Neural crest cell (in vitro differentiated cells): ENCODE results near the gene NR4A2. TPM values are rescaled to one million over a fixed set of nuclear protein-coding genes. Genes with fewer than 3 reads are reported as not detected.
"Not testable (repeated sequence)": the region's sequence is repeated elsewhere in the genome, so short reads cannot be mapped to it uniquely, and the experiment has no call there.

Experiments
- DNase-seq: peaks from one replicate; pipeline ENCODE4 v3.0.0; 2021; ENCODE audit warnings: low read depth, mixed read lengths, low spot score
- H3K27ac Mint-ChIP-seq: one replicate; pipeline ENCODE4 v1.8.0; 2021; ENCODE audit warnings: mild to moderate bottlenecking, mixed read lengths; ENCODE audit not compliant: unreplicated experiment
- H3K27me3 Mint-ChIP-seq: 2 replicates; pipeline ENCODE4 v1.8.0; 2021; ENCODE audit warnings: low read depth, mild to moderate bottlenecking, mixed read lengths
- H3K36me3 Mint-ChIP-seq: 2 replicates; pipeline ENCODE4 v1.8.0; 2021; ENCODE audit warnings: low read depth, mild to moderate bottlenecking, mixed read lengths
- H3K4me1 Mint-ChIP-seq: 2 replicates; pipeline ENCODE4 v1.8.0; 2021; ENCODE audit warnings: mixed read lengths
- H3K4me3 Mint-ChIP-seq: one replicate; pipeline ENCODE4 v1.8.0; 2021; ENCODE audit warnings: mild to moderate bottlenecking, mixed read lengths
- H3K9me3 Mint-ChIP-seq: 2 replicates; pipeline ENCODE4 v1.8.0; 2021; ENCODE audit warnings: mixed read lengths
- total RNA-seq: library from RNA; stranded (reverse); gene quantifications from 2 replicates; pipeline ENCODE4 v1.2.1, GENCODE V29; 2021
- TF ChIP-seq, protein P1 (sequence below): fragments of 200-600 bp; sonication (generic); conservative IDR thresholded peaks from 2 replicates; pipeline ENCODE4 v1.5.0; 2021; ENCODE audit warnings: antibody characterized with exemption, mild to moderate bottlenecking

NR4A2 gene
- total RNA-seq, 1 donor from 2014 or later: 7.9 TPM

DNA sequence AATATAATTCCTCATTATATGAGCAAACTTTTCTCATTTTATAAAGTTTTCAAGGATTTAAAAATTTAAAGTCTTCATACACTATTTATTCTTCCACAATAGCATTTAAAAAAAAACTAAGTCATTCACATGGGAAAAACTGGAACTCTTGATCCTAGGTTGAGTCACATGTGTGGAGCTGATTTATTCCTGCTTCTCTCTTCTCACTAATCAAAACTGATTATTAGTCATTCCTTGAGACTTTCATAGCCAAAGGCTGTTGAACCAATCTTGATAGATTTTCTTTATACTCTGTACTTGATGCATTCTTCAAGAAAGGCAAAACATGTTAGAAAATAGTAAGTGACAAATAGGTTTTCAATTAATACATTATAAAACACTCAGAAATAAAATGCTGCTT is 27.4 kb downstream of the NR4A2 start:
- peaks cover 5% of the 10 kb centered on the region for H3K9me3 Mint-ChIP-seq
- no peaks in the 10 kb centered on the region for H3K36me3 Mint-ChIP-seq
- H3K27ac Mint-ChIP-seq: no peak overlapping the region
- no peak for DNase-seq
- no peaks in the 10 kb centered on the region for H3K4me1 Mint-ChIP-seq
- no peak overlapping the region for H3K4me3 Mint-ChIP-seq
- H3K27me3 Mint-ChIP-seq: no peaks in the 10 kb centered on the region
- TF ChIP-seq, protein P1, sequence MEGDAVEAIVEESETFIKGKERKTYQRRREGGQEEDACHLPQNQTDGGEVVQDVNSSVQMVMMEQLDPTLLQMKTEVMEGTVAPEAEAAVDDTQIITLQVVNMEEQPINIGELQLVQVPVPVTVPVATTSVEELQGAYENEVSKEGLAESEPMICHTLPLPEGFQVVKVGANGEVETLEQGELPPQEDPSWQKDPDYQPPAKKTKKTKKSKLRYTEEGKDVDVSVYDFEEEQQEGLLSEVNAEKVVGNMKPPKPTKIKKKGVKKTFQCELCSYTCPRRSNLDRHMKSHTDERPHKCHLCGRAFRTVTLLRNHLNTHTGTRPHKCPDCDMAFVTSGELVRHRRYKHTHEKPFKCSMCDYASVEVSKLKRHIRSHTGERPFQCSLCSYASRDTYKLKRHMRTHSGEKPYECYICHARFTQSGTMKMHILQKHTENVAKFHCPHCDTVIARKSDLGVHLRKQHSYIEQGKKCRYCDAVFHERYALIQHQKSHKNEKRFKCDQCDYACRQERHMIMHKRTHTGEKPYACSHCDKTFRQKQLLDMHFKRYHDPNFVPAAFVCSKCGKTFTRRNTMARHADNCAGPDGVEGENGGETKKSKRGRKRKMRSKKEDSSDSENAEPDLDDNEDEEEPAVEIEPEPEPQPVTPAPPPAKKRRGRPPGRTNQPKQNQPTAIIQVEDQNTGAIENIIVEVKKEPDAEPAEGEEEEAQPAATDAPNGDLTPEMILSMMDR: no peak

GRCh38 chr2:156300337-156300736 is 32.2 kb downstream of the NR4A2 start:
- Mint-ChIP-seq H3K4me3 (no peak overlapping the region), H3K36me3 (no peaks in the 10 kb centered on the region), H3K9me3 (peaks cover 5% of the 10 kb centered on the region), H3K27ac (no peak overlapping the region), H3K27me3 (no peaks in the 10 kb centered on the region), H3K4me1 (no peaks in the 10 kb centered on the region)
- TF ChIP-seq, protein P1: no peak
- no peak for DNase-seq

DNA sequence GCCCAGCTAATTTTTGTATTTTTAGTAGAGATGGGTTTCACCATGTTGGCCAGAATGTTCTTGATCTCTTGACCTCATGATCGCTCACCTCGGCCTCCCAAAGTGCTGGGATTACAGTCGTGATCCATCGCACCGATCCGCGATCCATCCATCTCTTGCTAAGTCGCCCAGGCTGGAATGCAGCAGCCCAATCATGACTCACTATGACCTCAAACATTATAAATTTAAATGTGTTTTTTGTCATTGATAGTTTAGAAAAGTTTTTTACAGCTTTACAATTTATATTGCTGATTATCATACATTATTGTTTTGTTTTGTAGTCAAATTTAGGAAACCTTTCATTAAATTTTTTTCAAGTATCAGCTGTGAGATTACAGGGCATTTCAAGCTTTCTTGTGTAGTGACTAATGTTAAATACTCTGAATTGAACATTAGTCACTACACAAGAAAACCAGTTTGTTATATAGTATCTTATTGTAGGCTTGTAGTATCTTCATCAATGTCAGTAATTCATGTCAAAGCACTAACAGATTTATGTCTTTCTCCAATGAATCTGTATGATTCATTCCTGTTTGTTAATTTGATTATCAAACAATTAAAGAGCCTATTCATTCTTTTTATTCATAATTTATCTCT is 37.5 kb downstream of the NR4A2 start:
- Mint-ChIP-seq H3K27ac (no peak overlapping the region), H3K4me1 (no peaks in the 10 kb centered on the region), H3K36me3 (peaks cover 3% of the 10 kb centered on the region), H3K27me3 (no peaks in the 10 kb centered on the region), H3K9me3 (peaks cover 6% of the 10 kb centered on the region), H3K4me3 (no peak overlapping the region)
- DNase-seq: no peak
- TF ChIP-seq, protein P1: no peak

- not testable (repeated sequence) for DNase-seq, H3K4me3 Mint-ChIP-seq, H3K9me3 Mint-ChIP-seq, H3K4me1 Mint-ChIP-seq, H3K36me3 Mint-ChIP-seq, H3K27ac Mint-ChIP-seq, H3K27me3 Mint-ChIP-seq
Observed at GRCh38 chr2:156293382-156293781, 39.1 kb downstream of the NR4A2 start.

DNA sequence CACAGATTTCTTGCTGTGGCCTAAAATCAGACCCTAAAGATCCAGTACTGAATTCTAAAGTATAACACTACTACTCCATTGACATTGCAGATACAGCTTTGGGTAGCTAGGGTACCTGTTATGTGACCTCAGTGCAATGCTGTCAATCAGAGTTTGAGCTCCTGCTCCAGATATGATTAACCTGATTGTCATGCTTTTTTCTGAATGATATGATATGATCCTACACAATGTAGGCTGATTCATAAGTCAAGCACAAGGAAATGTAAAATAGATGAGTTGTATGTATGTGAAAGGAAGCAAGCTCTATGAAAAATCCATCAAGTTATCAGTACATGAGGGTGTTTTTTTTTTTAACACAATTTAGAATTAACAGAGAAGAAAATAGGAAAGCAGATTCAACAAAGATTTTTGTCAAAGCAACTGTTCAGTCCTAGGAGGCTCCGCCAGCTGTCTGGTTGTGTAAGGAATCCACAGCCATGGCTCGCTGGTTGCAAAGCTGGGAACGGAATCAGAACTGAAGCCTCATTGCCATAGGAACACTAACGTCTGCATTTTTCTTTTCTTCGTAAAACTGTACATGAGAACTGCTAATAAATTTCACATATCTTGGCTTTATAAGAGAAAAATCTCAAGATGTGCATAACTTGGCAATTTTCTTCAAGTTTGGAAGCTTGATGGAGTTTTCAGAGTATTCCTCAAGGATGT is 52.9 kb downstream of the NR4A2 start:
- Mint-ChIP-seq H3K9me3 (no peaks in the 10 kb centered on the region), H3K27me3 (no peaks in the 10 kb centered on the region), H3K36me3 (no peaks in the 10 kb centered on the region), H3K27ac (no peak overlapping the region), H3K4me1 (no peaks in the 10 kb centered on the region), H3K4me3 (no peak overlapping the region)
- TF ChIP-seq, protein P1: no peak
- DNase-seq: no peak

Other genes with a start within 250 kb of the NR4A2 start
- 54.4 and 55.9 TPM in 2 replicates for gene GPD2, start 103.7 kb upstream of the NR4A2 start, total RNA-seq